AG09309 (cell line): ENCODE data around the gene SH3RF2.

ENCODE experiments used
- DNase-seq: peaks from one replicate; pipeline ENCODE4 v3.0.0-alpha.2; 2010; ENCODE audit warnings: low read depth
- H3K4me3 ChIP-seq: 2 replicates; pipeline ENCODE4 v1.5.1; 2011; ENCODE audit warnings: mild to moderate bottlenecking, low read depth, low read length, moderate library complexity; ENCODE audit not compliant: control insufficient read depth
- CTCF ChIP-seq: IDR thresholded peaks from 2 replicates; pipeline ENCODE4 v1.5.1; 2011; ENCODE audit warnings: mild to moderate bottlenecking, low read depth, low read length, inconsistent platforms; ENCODE audit not compliant: insufficient read depth, control insufficient read depth; ENCODE audit errors: missing control alignments

Gene SH3RF2

GRCh38 chr5:145911164-145911563 lies 25.2 kb upstream of the SH3RF2 start:
- H3K4me3 ChIP-seq: no peak overlapping the region
- no peak for TF ChIP-seq CTCF
- DNase-seq: no peak

GRCh38 chr5:145912019-145912418 lies 24.4 kb upstream of the SH3RF2 start:
- no peak for DNase-seq
- no peak for TF ChIP-seq CTCF
- no peak overlapping the region for H3K4me3 ChIP-seq

- no peak for TF ChIP-seq CTCF
- no peak overlapping the region for H3K4me3 ChIP-seq
- DNase-seq: no peak
Measured at GRCh38 chr5:145912594-145912993, 23.8 kb upstream of the SH3RF2 start.

GRCh38 chr5:145913701-145914100 lies 22.7 kb upstream of the SH3RF2 start:
- no peak for DNase-seq
- no peak for TF ChIP-seq CTCF
- no peak overlapping the region for H3K4me3 ChIP-seq

- H3K4me3 ChIP-seq: no peak overlapping the region
- DNase-seq: no peak
- no peak for TF ChIP-seq CTCF
Measured at GRCh38 chr5:145915970-145916638, 20.3 kb upstream of the SH3RF2 start.

GRCh38 chr5:145917288-145917687 lies 19.1 kb upstream of the SH3RF2 start:
- no peak for DNase-seq
- H3K4me3 ChIP-seq: no peak overlapping the region
- no peak for TF ChIP-seq CTCF
